Keratinocyte (primary cell): ENCODE measurements around the gene NDUFS6. TPM values are rescaled to one million over a fixed set of nuclear protein-coding genes. Genes with fewer than 3 reads are reported as not detected.
A peak's percentile ranks its signal among the peaks of the same experiment; 100 is the strongest.

Experiments used
- DNase-seq: peaks from one replicate; pipeline ENCODE4 v3.0.0-alpha.2; 2011; ENCODE audit warnings: low read depth, missing footprints, low spot score
- FAIRE-seq: peaks from 2 replicates; lab custom pipeline; 2011; peaks lifted over from hg19 to GRCh38; lab: Jason Lieb, UNC
- H2AFZ ChIP-seq: 2 replicates; pipeline ENCODE4 v1.6.0; 2012; ENCODE audit warnings: low read length, control low read depth, inconsistent platforms; ENCODE audit not compliant: control insufficient read depth
- H3K27ac ChIP-seq: 2 replicates; pipeline ENCODE4 v1.5.1; 2011; ENCODE audit warnings: low read length; ENCODE audit not compliant: control insufficient read depth, insufficient read depth
- H3K27me3 ChIP-seq: 3 replicates; pipeline ENCODE4 v1.6.0; 2011; ENCODE audit warnings: low read length; ENCODE audit not compliant: control insufficient read depth, insufficient read depth; ENCODE audit errors: extremely low read depth
- H3K36me3 ChIP-seq, 2 experiments: 2 replicates in 1 of 2; 3 replicates in 1 of 2; pipeline ENCODE4 v1.5.1; 2011; ENCODE audit warnings: low read length in 2 of 2, mild to moderate bottlenecking in 1 of 2; ENCODE audit not compliant: control insufficient read depth in 2 of 2, insufficient read depth in 2 of 2; ENCODE audit errors: extremely low read depth in 1 of 2
- H3K4me1 ChIP-seq: 3 replicates; pipeline ENCODE4 v1.5.1; 2011; ENCODE audit warnings: low read length; ENCODE audit not compliant: control insufficient read depth, insufficient read depth; ENCODE audit errors: extremely low read depth
- H3K4me2 ChIP-seq: 3 replicates; pipeline ENCODE4 v1.6.0; 2011; ENCODE audit warnings: low read depth, low read length; ENCODE audit not compliant: control insufficient read depth, insufficient read depth; ENCODE audit errors: extremely low read depth
- H3K4me3 ChIP-seq, 3 experiments: fragments of 200-600 bp in 1 of 3; sonication (generic) in 1 of 3; 2 replicates in 2 of 3; 3 replicates in 1 of 3; pipeline ENCODE4 v1.5.1; 2011 to 2016; ENCODE audit warnings: low read length in 3 of 3, mild to moderate bottlenecking in 3 of 3, control low read depth in 2 of 3, inconsistent platforms in 1 of 3, low read depth in 1 of 3, mixed read lengths in 1 of 3, mixed run types in 1 of 3, moderate library complexity in 1 of 3; ENCODE audit not compliant: control insufficient read depth in 2 of 3, insufficient read depth in 2 of 3; ENCODE audit errors: extremely low read depth in 1 of 3
- H3K79me2 ChIP-seq: 2 replicates; pipeline ENCODE4 v1.6.0; 2012; ENCODE audit warnings: low read length; ENCODE audit not compliant: control insufficient read depth, insufficient read depth
- H3K9ac ChIP-seq: 3 replicates; pipeline ENCODE4 v1.6.0; 2011; ENCODE audit warnings: low read length; ENCODE audit not compliant: control insufficient read depth, insufficient read depth; ENCODE audit errors: extremely low read depth
- H3K9me1 ChIP-seq: 3 replicates; pipeline ENCODE4 v1.6.0; 2011; ENCODE audit warnings: low read length; ENCODE audit not compliant: control insufficient read depth, insufficient read depth; ENCODE audit errors: extremely low read depth
- H3K9me3 ChIP-seq: 2 replicates; pipeline ENCODE4 v1.5.1; 2012; ENCODE audit warnings: low read depth, low read length; ENCODE audit not compliant: control insufficient read depth
- H4K20me1 ChIP-seq: 3 replicates; pipeline ENCODE4 v1.6.0; 2011; ENCODE audit warnings: low read length; ENCODE audit not compliant: control insufficient read depth, insufficient read depth; ENCODE audit errors: extremely low read depth
- CTCF ChIP-seq, 3 experiments: IDR thresholded peaks in 1 of 3; conservative IDR thresholded peaks in 1 of 3; optimal IDR thresholded peaks in 1 of 3; 2 replicates in 2 of 3; 3 replicates in 1 of 3; pipeline versions ENCODE3 to v1.5.1; 2011; ENCODE audit warnings: low read length in 3 of 3, mild to moderate bottlenecking in 3 of 3, moderate library complexity in 2 of 3, control low read depth in 1 of 3, inconsistent platforms in 1 of 3; ENCODE audit not compliant: insufficient read depth in 2 of 3; ENCODE audit errors: extremely low read depth in 1 of 3
- EZH2 ChIP-seq: IDR thresholded peaks from one replicate; pipeline ENCODE4 v1.6.1; 2012; ENCODE audit warnings: inconsistent platforms, mild to moderate bottlenecking, low read length, moderate library complexity
- dilution Hi-C: fragments of 300-500 bp; cut with MboI; formaldehyde crosslinking; loops from one replicate; pipeline ENCODE4 v1.7.0; 2020; ENCODE audit warnings: low sequenced_read_pairs; ENCODE audit not compliant: extremely low pct_ligation_motif_present
- polyA plus RNA-seq, 5 experiments: library from polyadenylated mRNA; depleted of rRNA in 3 of 5; stranded (reverse) in 3 of 5; stranded (forward) in 1 of 5; unstranded in 1 of 5; fragments of >200 nt; gene quantifications; 1 replicate in 1 of 5; 2 replicates in 3 of 5; 3 replicates in 1 of 5; pipeline versions ENCODE4 v1.2.1 to v1.2.3, GENCODE V29; 2011 to 2012; ENCODE audit warnings: missing spikeins in 2 of 5, low read depth in 1 of 5, low replicate concordance in 1 of 5

Gene NDUFS6
- polyA plus RNA-seq, 1 donor (not counting 4 experiments of a cell fraction or from before 2014, with no cell fraction given): 66.3 TPM

GRCh38 chr5:1789834-1790471 lies 11.3 kb upstream of the NDUFS6 start:
- Histone ChIP-seq H3K9me1 (no peaks in the 10 kb centered on the region), H3K27me3 (no peaks in the 10 kb centered on the region), H3K4me3 (peak overlapping the region; percentile 5 to 17 (median 9)), H4K20me1 (no peaks in the 10 kb centered on the region), H3K27ac (peak overlapping the region; percentile 46), H3K9me3 (no peaks in the 10 kb centered on the region), H3K4me2 (peak overlapping the region; percentile 50), H2AFZ (peak overlapping the region; percentile 2), H3K4me1 (peaks cover 27% of the 10 kb centered on the region), H3K36me3 (no peaks in the 10 kb centered on the region), H3K79me2 (no peaks in the 10 kb centered on the region), H3K9ac (peak overlapping the region; percentile 10)
- dilution Hi-C loops: no loop called here
- peak; percentile 65 for DNase-seq
- peak; percentile 84 for FAIRE-seq
- TF ChIP-seq CTCF (optimal IDR thresholded peaks at IDR 0.05 in 1 of 3, IDR thresholded peaks at IDR 0.05 in 1 of 3, conservative IDR thresholded peaks at IDR 0.05 in 1 of 3; ENCODE audit: extremely low read depth in 1 of 3, insufficient read depth in 2 of 3, low read length in 3 of 3) (no peak), EZH2 (no peak)

DNA sequence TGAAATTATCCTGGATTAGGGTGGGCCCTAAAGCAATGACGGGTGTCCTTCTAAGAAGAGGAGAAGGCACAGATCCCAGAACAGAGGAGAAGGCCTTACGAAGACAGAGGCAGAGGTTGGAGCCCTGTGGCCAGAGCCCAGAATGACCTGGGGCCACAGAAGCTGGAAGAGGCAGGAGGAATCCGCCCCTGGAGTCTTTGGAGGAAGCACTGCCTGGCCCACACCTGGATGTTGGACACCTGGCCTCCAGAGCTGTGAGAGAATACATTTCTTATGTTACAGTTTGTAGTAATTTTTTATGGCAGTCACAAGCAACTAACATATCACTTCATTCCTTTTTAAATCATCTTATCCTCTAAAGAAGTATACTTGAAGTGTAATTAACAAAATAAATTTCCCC lies 10.0 kb upstream of the NDUFS6 start:
- Histone ChIP-seq H3K36me3 (peaks cover 0 to 3% of the 10 kb centered on the region in 2 experiments), H3K9me1 (no peaks in the 10 kb centered on the region), H3K9me3 (no peaks in the 10 kb centered on the region), H3K27ac (no peak overlapping the region), H3K4me2 (no peak overlapping the region), H2AFZ (no peak overlapping the region), H3K79me2 (peaks cover under 1% of the 10 kb centered on the region), H3K4me1 (peaks cover 27% of the 10 kb centered on the region), H3K27me3 (no peaks in the 10 kb centered on the region), H3K9ac (no peak overlapping the region), H4K20me1 (no peaks in the 10 kb centered on the region), H3K4me3 (no peak overlapping the region)
- dilution Hi-C loops: no loop called here
- FAIRE-seq (no peak), DNase-seq (no peak)
- no peak for TF ChIP-seq CTCF (optimal IDR thresholded peaks at IDR 0.05 in 1 of 3, IDR thresholded peaks at IDR 0.05 in 1 of 3, conservative IDR thresholded peaks at IDR 0.05 in 1 of 3; ENCODE audit: extremely low read depth in 1 of 3, insufficient read depth in 2 of 3, low read length in 3 of 3)
- no peak for TF ChIP-seq EZH2
